HepG2 (cell line): ENCODE data around the gene ANKRD35. TPM values are rescaled to one million over a fixed set of nuclear protein-coding genes. Genes with fewer than 3 reads are reported as not detected.

Source experiments
- CENPT ChIP-seq: sonication (generic); formaldehyde crosslinking; IDR thresholded peaks from 2 replicates; pipeline ENCODE4 v1.8.0; 2022; ENCODE audit warnings: low read depth, mild to moderate bottlenecking, moderate library complexity, missing genetic modification reagents
- HDAC6 ChIP-seq: fragments of 200-600 bp; sonication (generic); IDR thresholded peaks from 2 replicates; pipeline ENCODE4 v1.7.0; 2017; ENCODE audit warnings: mild to moderate bottlenecking, antibody characterized with exemption, low read length, low read depth
- JUN ChIP-seq: sonication (generic); formaldehyde crosslinking; IDR thresholded peaks from 2 replicates; pipeline ENCODE4 v1.4.0; 2020; ENCODE audit warnings: mild to moderate bottlenecking, missing genetic modification reagents
- PAWR ChIP-seq: sonication (generic); formaldehyde crosslinking; IDR thresholded peaks from 2 replicates; pipeline ENCODE4 v1.4.0; 2020; ENCODE audit warnings: missing genetic modification reagents, mild to moderate bottlenecking, borderline replicate concordance
- RARA ChIP-seq: IDR thresholded peaks from 2 replicates; pipeline ENCODE4 v1.6.1; 2016; ENCODE audit warnings: missing genetic modification reagents, missing compliant biosample characterization
- REXO4 ChIP-seq: sonication (generic); formaldehyde crosslinking; IDR thresholded peaks from 2 replicates; pipeline ENCODE4 v1.8.0; 2022; ENCODE audit warnings: missing genetic modification reagents, mild to moderate bottlenecking, borderline replicate concordance
- STAT5B ChIP-seq: sonication (generic); formaldehyde crosslinking; IDR thresholded peaks from 2 replicates; pipeline ENCODE4 v1.4.0; 2020; ENCODE audit warnings: missing genetic modification reagents
- TBX3 ChIP-seq: fragments of 450-650 bp; IDR thresholded peaks from 2 replicates; pipeline ENCODE4 v1.6.1; 2017; ENCODE audit warnings: antibody characterized with exemption, mild to moderate bottlenecking, inconsistent platforms, borderline replicate concordance
- YEATS4 ChIP-seq: sonication (generic); formaldehyde crosslinking; IDR thresholded peaks from 2 replicates; pipeline ENCODE4 v1.4.0; 2020; ENCODE audit warnings: missing genetic modification reagents, borderline replicate concordance
- ZBTB8A ChIP-seq: sonication (generic); formaldehyde crosslinking; IDR thresholded peaks from 2 replicates; pipeline ENCODE4 v1.4.0; 2020; ENCODE audit warnings: mild to moderate bottlenecking, low read depth, missing genetic modification reagents, borderline replicate concordance
- ZFP36L1 ChIP-seq: sonication (generic); formaldehyde crosslinking; IDR thresholded peaks from 2 replicates; pipeline ENCODE4 v1.8.0; 2022; ENCODE audit warnings: mild to moderate bottlenecking, missing genetic modification reagents, moderate library complexity
- ZNF646 ChIP-seq: sonication (generic); formaldehyde crosslinking; IDR thresholded peaks from 2 replicates; pipeline ENCODE4 v1.9.0; 2021; ENCODE audit warnings: mild to moderate bottlenecking, missing genetic modification reagents
- ZNF776 ChIP-seq: sonication (generic); formaldehyde crosslinking; IDR thresholded peaks from 2 replicates; pipeline ENCODE4 v1.4.0; 2020; ENCODE audit warnings: mild to moderate bottlenecking, missing genetic modification reagents
- ZXDC ChIP-seq: sonication (generic); formaldehyde crosslinking; IDR thresholded peaks from 2 replicates; pipeline ENCODE4 v1.5.0; 2020; ENCODE audit warnings: mild to moderate bottlenecking, missing genetic modification reagents
- polyA plus RNA-seq, 8 experiments: library from polyadenylated mRNA; depleted of rRNA in 3 of 8; stranded (reverse) in 7 of 8; unstranded in 1 of 8; fragments of >200 nt; fragmentation: Illumina TruSeq in 4 of 8; extraction: Trizol in 4 of 8; gene quantifications; 2 replicates each; pipeline versions ENCODE4 v1.2.1 to v1.2.3, GENCODE V29; 2011 to 2016; ENCODE audit warnings: low read depth in 4 of 8, missing spikeins in 1 of 8, mixed read lengths in 1 of 8; ENCODE audit not compliant: insufficient read depth in 1 of 8
- total RNA-seq, 5 experiments: library from RNA; depleted of rRNA; stranded (reverse); fragments of >200 nt; fragmentation: Illumina TruSeq; extraction: Trizol; gene quantifications; 2 replicates each; pipeline ENCODE4 v1.2.3, GENCODE V29; 2016; ENCODE audit warnings: low read depth in 1 of 5
- TF ChIP-seq, protein P1 (sequence below), 2 experiments: IDR thresholded peaks; 2 replicates each; pipeline ENCODE4 v1.6.1; 2011 to 2012; ENCODE audit warnings: low read length in 2 of 2, borderline replicate concordance in 1 of 2, low read depth in 1 of 2, mild to moderate bottlenecking in 1 of 2, moderate library complexity in 1 of 2

ANKRD35 gene
- total and polyA plus RNA-seq, 2 of the 13 experiments (the other 11 are each of a cell fraction or from before 2014, with no cell fraction given), result 0.02 TPM; not detected in 1

- TF ChIP-seq ZNF646 (CRISPR knock-in tag) (no peak), JUN (peak; percentile 15; the same call in 1 of the 2 replicates), PAWR (CRISPR knock-in tag) (no peak), ZXDC (CRISPR knock-in tag) (no peak), HDAC6 (no peak), ZFP36L1 (CRISPR knock-in tag) (peak; percentile 67; the same call in 1 of the 2 replicates), REXO4 (no peak), STAT5B (CRISPR knock-in tag) (no peak), CENPT (no peak), YEATS4 (CRISPR knock-in tag) (peak; percentile 85), TBX3 (peak; percentile 42; the same call in 1 of the 2 replicates), RARA (CRISPR knock-in tag) (no peak), ZNF776 (CRISPR knock-in tag) (0 out of 2 replicates have a peak, but pooled peaks have one; percentile 26), ZBTB8A (no peak)
- TF ChIP-seq, protein P1, sequence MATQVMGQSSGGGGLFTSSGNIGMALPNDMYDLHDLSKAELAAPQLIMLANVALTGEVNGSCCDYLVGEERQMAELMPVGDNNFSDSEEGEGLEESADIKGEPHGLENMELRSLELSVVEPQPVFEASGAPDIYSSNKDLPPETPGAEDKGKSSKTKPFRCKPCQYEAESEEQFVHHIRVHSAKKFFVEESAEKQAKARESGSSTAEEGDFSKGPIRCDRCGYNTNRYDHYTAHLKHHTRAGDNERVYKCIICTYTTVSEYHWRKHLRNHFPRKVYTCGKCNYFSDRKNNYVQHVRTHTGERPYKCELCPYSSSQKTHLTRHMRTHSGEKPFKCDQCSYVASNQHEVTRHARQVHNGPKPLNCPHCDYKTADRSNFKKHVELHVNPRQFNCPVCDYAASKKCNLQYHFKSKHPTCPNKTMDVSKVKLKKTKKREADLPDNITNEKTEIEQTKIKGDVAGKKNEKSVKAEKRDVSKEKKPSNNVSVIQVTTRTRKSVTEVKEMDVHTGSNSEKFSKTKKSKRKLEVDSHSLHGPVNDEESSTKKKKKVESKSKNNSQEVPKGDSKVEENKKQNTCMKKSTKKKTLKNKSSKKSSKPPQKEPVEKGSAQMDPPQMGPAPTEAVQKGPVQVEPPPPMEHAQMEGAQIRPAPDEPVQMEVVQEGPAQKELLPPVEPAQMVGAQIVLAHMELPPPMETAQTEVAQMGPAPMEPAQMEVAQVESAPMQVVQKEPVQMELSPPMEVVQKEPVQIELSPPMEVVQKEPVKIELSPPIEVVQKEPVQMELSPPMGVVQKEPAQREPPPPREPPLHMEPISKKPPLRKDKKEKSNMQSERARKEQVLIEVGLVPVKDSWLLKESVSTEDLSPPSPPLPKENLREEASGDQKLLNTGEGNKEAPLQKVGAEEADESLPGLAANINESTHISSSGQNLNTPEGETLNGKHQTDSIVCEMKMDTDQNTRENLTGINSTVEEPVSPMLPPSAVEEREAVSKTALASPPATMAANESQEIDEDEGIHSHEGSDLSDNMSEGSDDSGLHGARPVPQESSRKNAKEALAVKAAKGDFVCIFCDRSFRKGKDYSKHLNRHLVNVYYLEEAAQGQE (IDR thresholded peaks at IDR 0.05; ENCODE audit: borderline replicate concordance in 1 of 2, low read depth in 1 of 2, low read length in 2 of 2), result 0 out of 4 replicates have a peak, but pooled peaks of 1 of the 2 experiments have one; percentile 20
Observed at GRCh38 chr1:145927063-145927886, 41.6 kb upstream of the ANKRD35 start, which contains the start of gene RBM8A (continued).
